ENCODE measurements around the gene CPPED1.
"Not testable (repeated sequence)": the region's sequence is repeated elsewhere in the genome, so short reads cannot be mapped to it uniquely, and the experiment has no call there.

Gene CPPED1

GRCh38 chr16:12775656-12776236, 27.9 kb downstream of the CPPED1 start:
- TF ChIP-seq CTCF (IDR thresholded peaks at IDR 0.05; ENCODE audit: low read depth, low read length) = no peak
- DNase-seq (ENCODE audit: extremely low read depth, low read depth) = no peak

GRCh38 chr16:12773221-12773620, 30.5 kb downstream of the CPPED1 start:
- no peak for DNase-seq (ENCODE audit: extremely low read depth, low read depth)
- no peak for TF ChIP-seq CTCF (IDR thresholded peaks at IDR 0.05; ENCODE audit: low read depth, low read length)

- no peak for DNase-seq (ENCODE audit: extremely low read depth, low read depth)
- no peak for TF ChIP-seq CTCF (IDR thresholded peaks at IDR 0.05; ENCODE audit: low read depth, low read length)
Observed at GRCh38 chr16:12771341-12771798, 32.3 kb downstream of the CPPED1 start.

- no peak for TF ChIP-seq CTCF (IDR thresholded peaks at IDR 0.05; ENCODE audit: low read depth, low read length)
Observed at GRCh38 chr16:12769525-12769924, 34.2 kb downstream of the CPPED1 start.

GRCh38 chr16:12767897-12768296, 35.8 kb downstream of the CPPED1 start:
- no peak for DNase-seq (ENCODE audit: extremely low read depth, low read depth)
- no peak for TF ChIP-seq CTCF (IDR thresholded peaks at IDR 0.05; ENCODE audit: low read depth, low read length)

More at GRCh38 chr16:12769525-12769924, 34.2 kb downstream of the CPPED1 start:
- DNase-seq (ENCODE audit: extremely low read depth, low read depth) = no peak

- no peak for DNase-seq (ENCODE audit: extremely low read depth, low read depth)
- TF ChIP-seq CTCF (IDR thresholded peaks at IDR 0.05; ENCODE audit: low read depth, low read length) = no peak
Observed at GRCh38 chr16:12766853-12767252, 36.8 kb downstream of the CPPED1 start.

GRCh38 chr16:12766208-12766607, 37.5 kb downstream of the CPPED1 start:
- not testable (repeated sequence) for DNase-seq (ENCODE audit: extremely low read depth, low read depth)

Measured in AG09319 (cell line).